Prostate gland (tissue), 2 donors: ENCODE measurements around the gene ZC3H11A. TPM values are rescaled to one million over a fixed set of nuclear protein-coding genes. Genes with fewer than 3 reads are reported as not detected.
"Not testable (repeated sequence)": the region's sequence is repeated elsewhere in the genome, so short reads cannot be mapped to it uniquely, and the experiment has no call there.

ENCODE experiments used
- DNase-seq: peaks from one replicate; pipeline ENCODE4 v3.0.0-alpha.2; 2019; ENCODE audit warnings: low spot score
- H3K27ac ChIP-seq, 2 donors: fragments of 200-600 bp; sonication (generic); 2 replicates each; pipeline ENCODE4 v1.5.1; 2017 to 2019
- H3K27me3 ChIP-seq: fragments of 200-600 bp; sonication (generic); replicated peaks from 2 replicates; pipeline ENCODE4 v1.5.1; 2019; ENCODE audit not compliant: insufficient read depth
- H3K36me3 ChIP-seq, 2 donors: fragments of 200-600 bp; sonication (generic); 1 replicate in 1 of 2; 2 replicates in 1 of 2; pipeline versions ENCODE4 v1.5.1 to v1.8.1; 2017 to 2019
- H3K4me1 ChIP-seq: fragments of 200-600 bp; sonication (generic); replicated peaks from 2 replicates; pipeline ENCODE4 v1.5.1; 2019
- H3K4me3 ChIP-seq, 2 donors: fragments of 200-600 bp; sonication (generic); 2 replicates each; pipeline ENCODE4 v1.5.1; 2017 to 2019
- H3K9me3 ChIP-seq: fragments of 200-600 bp; sonication (generic); 2 replicates; pipeline ENCODE4 v1.5.1; 2017
- POLR2A ChIP-seq: fragments of 450-650 bp; IDR thresholded peaks from one replicate; pipeline ENCODE4 v1.6.1; 2016; ENCODE audit warnings: antibody characterized with exemption, mild to moderate bottlenecking
- POLR2AphosphoS5 ChIP-seq: sonication (generic); formaldehyde crosslinking; IDR thresholded peaks from one replicate; pipeline ENCODE4 v1.6.1; 2017; ENCODE audit warnings: antibody characterized with exemption
- WGBS: methylation state at CpG from one replicate; pipeline ENCODE4 v1.1.5; 2018; 5-methylcytosine and 5-hydroxymethylcytosine counted together
- intact Hi-C: fragments of 100-400 bp; cut with DNase I; formaldehyde crosslinking; loops from one replicate; pipeline ENCODE4 v1.14.2; 2022
- total RNA-seq, 2 donors: library from RNA; depleted of rRNA; stranded (reverse); fragments of >200 nt; gene quantifications; one replicate each; pipeline ENCODE4 v1.1.0, GENCODE V29; 2016
- TF ChIP-seq, protein P1 (sequence below), 4 experiments: fragments of 200-600 bp in 2 of 4; fragments of 450-650 bp in 2 of 4; sonication (generic) in 2 of 4; IDR thresholded peaks; 1 replicate in 3 of 4; 2 replicates in 1 of 4; pipeline ENCODE4 v1.5.1; 2016 to 2019; ENCODE audit warnings: antibody characterized with exemption in 4 of 4, mild to moderate bottlenecking in 2 of 4, moderate library complexity in 2 of 4

Gene ZC3H11A
- total RNA-seq, 2 donors from 2014 or later, result 88.3 to 111 TPM

DNA sequence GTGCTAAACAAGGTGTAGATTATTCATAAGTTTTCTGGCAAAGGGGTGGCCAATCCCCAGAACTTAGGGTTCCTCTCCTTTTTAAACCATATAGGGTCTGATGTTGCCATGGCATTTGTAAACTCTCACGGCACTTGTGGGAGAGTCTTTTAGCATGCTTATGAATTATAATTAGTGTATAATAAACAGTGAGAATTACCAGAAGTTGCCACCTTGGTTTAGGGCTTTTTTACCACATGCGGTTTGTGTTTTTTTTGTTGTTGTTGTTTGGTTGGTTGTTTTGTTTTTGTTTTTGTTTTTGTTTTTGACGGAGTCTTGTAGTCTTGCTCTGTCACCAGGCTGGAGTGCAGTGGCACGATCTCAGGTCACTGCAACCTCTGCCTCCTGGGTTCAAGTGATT is 39.4 kb upstream of the ZC3H11A start:
- 91% methylated on average over 4 of the region's 4 CpGs for WGBS

DNA sequence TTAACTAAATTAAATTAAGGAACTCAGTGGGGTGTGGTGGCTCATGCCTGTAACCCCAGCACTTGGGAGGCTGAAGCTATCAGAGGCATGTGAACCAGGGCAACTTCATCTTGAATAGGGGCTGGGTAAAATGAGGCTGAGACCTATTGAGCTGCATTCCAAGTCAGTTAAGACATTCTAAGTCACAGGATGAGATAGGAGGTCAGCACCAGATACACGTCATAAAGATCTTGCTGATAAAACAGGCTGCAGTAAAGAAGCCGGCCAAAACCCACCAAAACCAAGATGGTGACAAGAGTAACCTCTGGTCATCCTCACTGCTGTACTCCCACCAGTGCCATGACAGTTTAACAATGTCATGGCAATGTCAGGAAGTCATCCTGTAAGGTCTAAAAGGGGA is 36.7 kb upstream of the ZC3H11A start:
- H3K4me3 ChIP-seq, H3K27ac ChIP-seq, H3K4me1 ChIP-seq, intact Hi-C loops, H3K9me3 ChIP-seq, DNase-seq, H3K27me3 ChIP-seq, H3K36me3 ChIP-seq: not testable (repeated sequence)
- WGBS, result 65% methylated on average over 2 of the region's 2 CpGs

More for the DNA sequence above, 39.4 kb upstream of the ZC3H11A start:
- intact Hi-C loops, result no loop called here
- Histone ChIP-seq H3K27ac (no peak overlapping the region), H3K36me3 (no peaks in the 10 kb centered on the region), H3K4me1 (no peaks in the 10 kb centered on the region), H3K27me3 (no peaks in the 10 kb centered on the region), H3K9me3 (no peaks in the 10 kb centered on the region), H3K4me3 (no peak overlapping the region)
- no peak for DNase-seq
- TF ChIP-seq, protein P1, sequence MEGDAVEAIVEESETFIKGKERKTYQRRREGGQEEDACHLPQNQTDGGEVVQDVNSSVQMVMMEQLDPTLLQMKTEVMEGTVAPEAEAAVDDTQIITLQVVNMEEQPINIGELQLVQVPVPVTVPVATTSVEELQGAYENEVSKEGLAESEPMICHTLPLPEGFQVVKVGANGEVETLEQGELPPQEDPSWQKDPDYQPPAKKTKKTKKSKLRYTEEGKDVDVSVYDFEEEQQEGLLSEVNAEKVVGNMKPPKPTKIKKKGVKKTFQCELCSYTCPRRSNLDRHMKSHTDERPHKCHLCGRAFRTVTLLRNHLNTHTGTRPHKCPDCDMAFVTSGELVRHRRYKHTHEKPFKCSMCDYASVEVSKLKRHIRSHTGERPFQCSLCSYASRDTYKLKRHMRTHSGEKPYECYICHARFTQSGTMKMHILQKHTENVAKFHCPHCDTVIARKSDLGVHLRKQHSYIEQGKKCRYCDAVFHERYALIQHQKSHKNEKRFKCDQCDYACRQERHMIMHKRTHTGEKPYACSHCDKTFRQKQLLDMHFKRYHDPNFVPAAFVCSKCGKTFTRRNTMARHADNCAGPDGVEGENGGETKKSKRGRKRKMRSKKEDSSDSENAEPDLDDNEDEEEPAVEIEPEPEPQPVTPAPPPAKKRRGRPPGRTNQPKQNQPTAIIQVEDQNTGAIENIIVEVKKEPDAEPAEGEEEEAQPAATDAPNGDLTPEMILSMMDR (IDR thresholded peaks at IDR 0.05), result no peak
- TF ChIP-seq POLR2AphosphoS5, result no peak
- TF ChIP-seq POLR2A, result no peak

DNA sequence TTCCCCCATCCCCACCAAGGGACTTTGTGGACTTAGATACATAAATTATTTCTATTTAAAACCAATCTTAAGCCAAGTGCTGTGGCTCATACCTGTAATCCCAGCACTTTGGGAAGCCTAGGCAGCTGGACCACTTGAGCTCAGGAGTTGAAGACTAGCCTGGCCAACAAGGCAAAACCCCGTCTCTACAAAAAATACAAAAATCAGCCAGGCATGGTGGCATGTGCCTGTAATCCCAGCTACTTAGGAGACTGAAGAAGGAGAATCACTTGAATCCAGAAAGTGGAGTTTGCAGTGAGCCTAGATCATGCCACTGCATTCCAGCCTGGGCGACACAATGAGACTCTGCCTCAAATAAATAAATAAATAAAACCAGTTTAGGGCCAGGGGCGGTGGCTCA is 34.9 kb upstream of the ZC3H11A start:
- no peaks in the 10 kb centered on the region for H3K4me1 ChIP-seq
- H3K9me3 ChIP-seq, result no peaks in the 10 kb centered on the region
- no peaks in the 10 kb centered on the region for H3K36me3 ChIP-seq
- TF ChIP-seq POLR2AphosphoS5 (no peak), POLR2A (no peak)
- TF ChIP-seq, protein P1 (IDR thresholded peaks at IDR 0.05), result no peak
- H3K27me3 ChIP-seq, result no peaks in the 10 kb centered on the region
- intact Hi-C loops, result no loop called here
- DNase-seq, result no peak
- H3K4me3 ChIP-seq, result no peak overlapping the region
- WGBS, result 96% methylated on average over 3 of the region's 3 CpGs
- no peak overlapping the region for H3K27ac ChIP-seq

DNA sequence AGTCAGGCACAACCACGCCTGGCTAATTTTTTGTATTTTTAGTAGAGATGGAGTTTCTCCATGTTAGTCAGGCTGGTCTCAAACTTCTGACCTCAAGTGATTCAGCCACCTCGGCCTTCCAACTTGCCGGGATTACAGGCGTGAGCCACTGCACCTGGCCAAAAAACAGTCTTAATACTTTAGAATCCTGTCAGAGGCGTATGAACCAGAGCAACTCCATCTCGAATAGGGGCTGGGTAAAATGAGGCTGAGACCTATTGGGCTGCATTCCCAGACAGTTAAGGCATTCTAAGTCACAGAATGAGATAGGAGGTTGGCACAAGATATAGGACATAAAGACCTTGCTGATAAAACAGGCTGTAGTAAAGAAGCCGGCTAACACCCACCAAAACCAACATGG is 33.5 kb upstream of the ZC3H11A start:
- H3K4me1 ChIP-seq, H3K9me3 ChIP-seq, H3K27ac ChIP-seq, H3K36me3 ChIP-seq, H3K27me3 ChIP-seq, H3K4me3 ChIP-seq, intact Hi-C loops, DNase-seq: not testable (repeated sequence)
- WGBS, result 88% methylated on average over 7 of the region's 7 CpGs

DNA sequence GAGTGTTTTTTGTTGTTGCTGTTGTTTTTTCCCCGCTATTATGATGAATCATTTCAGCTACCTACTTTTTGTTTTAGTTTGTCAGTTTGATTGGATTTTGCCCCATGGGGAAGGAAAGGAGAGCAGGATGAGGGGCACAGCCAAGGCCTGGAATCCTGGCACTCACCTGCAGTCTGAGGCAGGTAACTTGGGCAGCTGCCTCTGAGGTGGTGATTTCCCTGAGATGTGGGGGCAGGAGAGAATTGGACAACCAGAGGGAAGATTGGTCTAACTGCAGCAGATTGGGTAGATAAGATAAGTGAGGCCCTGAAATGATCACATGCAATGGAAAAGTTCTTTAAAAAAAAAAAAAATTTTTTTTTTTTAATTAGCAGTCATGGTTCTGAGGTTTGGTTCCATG is 31.9 kb upstream of the ZC3H11A start:
- H3K27me3 ChIP-seq, result no peaks in the 10 kb centered on the region
- H3K4me1 ChIP-seq, result no peaks in the 10 kb centered on the region
- H3K9me3 ChIP-seq, result no peaks in the 10 kb centered on the region
- WGBS, result 95% methylated on average over 1 of the region's 1 CpG
- no peak overlapping the region for H3K4me3 ChIP-seq
- no peak for DNase-seq
- intact Hi-C loops, result no loop called here
- H3K36me3 ChIP-seq, result no peaks in the 10 kb centered on the region
- TF ChIP-seq POLR2AphosphoS5, result no peak
- TF ChIP-seq, protein P1 (IDR thresholded peaks at IDR 0.05), result no peak
- TF ChIP-seq POLR2A, result no peak
- H3K27ac ChIP-seq, result no peak overlapping the region

DNA sequence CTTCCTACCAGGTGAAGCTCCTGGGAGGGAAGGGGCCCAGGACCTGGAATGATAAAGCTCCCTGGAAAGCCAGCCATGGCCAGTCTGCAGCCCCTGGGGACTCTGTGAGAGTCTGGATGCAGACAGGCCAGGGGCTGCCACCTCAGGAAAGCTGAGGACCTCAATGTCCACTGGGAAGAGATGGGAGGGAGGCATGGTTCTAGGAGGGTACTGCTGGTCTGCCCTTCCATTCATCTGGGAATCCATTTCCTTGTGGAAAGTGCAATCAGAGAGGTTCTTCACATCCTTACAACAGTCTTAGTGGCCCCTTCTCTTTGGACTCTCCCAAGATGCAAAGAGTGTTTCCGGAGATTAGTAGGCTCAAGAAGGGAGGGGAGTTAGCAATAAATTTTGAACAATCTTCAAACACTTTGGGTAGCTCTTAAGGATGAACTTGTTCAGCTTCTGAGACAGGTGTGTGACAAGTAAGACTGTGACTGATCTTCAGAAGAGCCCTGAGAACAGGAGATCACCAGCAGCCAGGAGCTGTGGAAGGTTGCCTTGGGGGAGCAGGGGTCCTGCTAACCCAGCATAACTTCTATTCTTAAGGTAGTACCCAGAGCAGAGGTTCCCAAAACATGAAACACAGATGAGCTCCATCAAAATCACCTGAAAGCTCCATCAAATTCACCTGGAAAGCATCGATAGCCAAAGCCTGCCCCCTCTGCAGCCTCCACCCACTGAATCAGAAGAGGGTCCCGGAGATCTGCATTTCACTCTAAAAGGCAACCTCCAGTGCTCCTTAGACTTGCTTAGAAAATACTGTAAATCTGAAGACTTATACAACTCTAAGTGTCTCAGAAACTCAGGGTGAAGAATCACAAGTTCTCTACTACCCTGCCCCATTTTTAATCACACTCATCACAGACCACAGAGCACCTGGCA is 31.1 kb upstream of the ZC3H11A start:
- no peaks in the 10 kb centered on the region for H3K36me3 ChIP-seq
- TF ChIP-seq POLR2A, result no peak
- TF ChIP-seq, protein P1 (IDR thresholded peaks at IDR 0.05), result no peak
- TF ChIP-seq POLR2AphosphoS5, result no peak
- 90% methylated on average over 3 of the region's 3 CpGs for WGBS
- H3K4me1 ChIP-seq, result no peaks in the 10 kb centered on the region
- H3K9me3 ChIP-seq, result no peaks in the 10 kb centered on the region
- intact Hi-C loops, result no loop called here
- H3K27me3 ChIP-seq, result no peaks in the 10 kb centered on the region
- H3K4me3 ChIP-seq, result no peak overlapping the region
- H3K27ac ChIP-seq, result no peak overlapping the region
- DNase-seq, result no peak
